Measurements from ENCODE around the gene FGFR2. TPM values are rescaled to one million over a fixed set of nuclear protein-coding genes. Genes with fewer than 3 reads are reported as not detected.

FGFR2 gene
- total and polyA plus RNA-seq, 4 donors, result 11.4 to 69.9 (median 31.9) TPM

DNA sequence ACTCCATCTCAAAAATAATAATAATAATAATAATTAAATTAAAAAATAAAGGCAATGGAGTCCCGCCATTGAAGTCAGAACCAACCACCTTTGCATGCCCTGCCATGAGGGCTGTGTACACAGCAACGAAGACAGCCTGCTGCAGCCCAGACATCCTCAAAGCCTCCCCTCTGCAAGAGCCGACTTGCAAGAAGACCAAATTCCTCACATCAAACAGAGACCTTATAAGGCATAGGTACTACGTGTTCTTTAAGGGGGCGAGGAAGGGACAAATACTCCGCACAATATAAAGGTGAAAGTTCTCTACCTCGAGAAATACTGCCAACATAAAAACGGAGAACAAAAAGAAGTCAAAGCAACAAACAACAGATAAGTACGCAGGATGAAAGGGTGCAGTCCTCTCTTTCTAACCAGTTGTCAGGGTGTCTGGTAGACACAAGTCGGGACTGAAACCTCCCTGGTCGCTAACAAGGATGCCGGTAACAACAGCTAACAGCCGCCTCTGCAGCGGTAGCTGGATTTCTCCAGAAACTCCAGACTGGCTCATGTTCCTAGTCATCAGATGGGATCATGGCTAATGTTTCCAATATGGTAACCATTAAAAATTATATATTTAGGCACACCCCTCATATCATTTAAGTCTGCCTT lies 23.6 kb downstream of the FGFR2 start:
- Histone ChIP-seq H3K27ac (ENCODE audit: low read depth in 1 of 2, low read length in 2 of 2) (no peak overlapping the region), H3K4me1 (ENCODE audit: control insufficient read depth in 4 of 4, insufficient read depth in 4 of 4, low read length in 3 of 4) (peaks cover 0 to 2% (median 0%) of the 10 kb centered on the region in 4 donors)

More for the DNA sequence above, 23.6 kb downstream of the FGFR2 start:
- WGBS, result 90% methylated on average over 14 of the region's 14 CpGs
- Histone ChIP-seq H3K9me3 (ENCODE audit: control insufficient read depth in 4 of 4, low read length in 3 of 4) (no peaks in the 10 kb centered on the region), H3K36me3 (ENCODE audit: control insufficient read depth in 4 of 4, insufficient read depth in 3 of 4, low read depth in 1 of 4, low read length in 3 of 4) (no peaks in the 10 kb centered on the region), H3K27me3 (ENCODE audit: control insufficient read depth in 4 of 4, insufficient read depth in 4 of 4, low read length in 3 of 4) (no peaks in the 10 kb centered on the region), H3K9ac (ENCODE audit: low read depth in 1 of 2, low read length in 2 of 2) (no peak overlapping the region), H3K4me3 (ENCODE audit: low read depth in 1 of 3, low read length in 3 of 3) (no peak overlapping the region)
- TF ChIP-seq, protein P1, sequence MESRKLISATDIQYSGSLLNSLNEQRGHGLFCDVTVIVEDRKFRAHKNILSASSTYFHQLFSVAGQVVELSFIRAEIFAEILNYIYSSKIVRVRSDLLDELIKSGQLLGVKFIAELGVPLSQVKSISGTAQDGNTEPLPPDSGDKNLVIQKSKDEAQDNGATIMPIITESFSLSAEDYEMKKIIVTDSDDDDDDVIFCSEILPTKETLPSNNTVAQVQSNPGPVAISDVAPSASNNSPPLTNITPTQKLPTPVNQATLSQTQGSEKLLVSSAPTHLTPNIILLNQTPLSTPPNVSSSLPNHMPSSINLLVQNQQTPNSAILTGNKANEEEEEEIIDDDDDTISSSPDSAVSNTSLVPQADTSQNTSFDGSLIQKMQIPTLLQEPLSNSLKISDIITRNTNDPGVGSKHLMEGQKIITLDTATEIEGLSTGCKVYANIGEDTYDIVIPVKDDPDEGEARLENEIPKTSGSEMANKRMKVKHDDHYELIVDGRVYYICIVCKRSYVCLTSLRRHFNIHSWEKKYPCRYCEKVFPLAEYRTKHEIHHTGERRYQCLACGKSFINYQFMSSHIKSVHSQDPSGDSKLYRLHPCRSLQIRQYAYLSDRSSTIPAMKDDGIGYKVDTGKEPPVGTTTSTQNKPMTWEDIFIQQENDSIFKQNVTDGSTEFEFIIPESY (IDR thresholded peaks at IDR 0.05), result no peak
- no peak for TF ChIP-seq YY1 (IDR thresholded peaks at IDR 0.05)
- TF ChIP-seq GABPA (IDR thresholded peaks at IDR 0.05 in 1 of 2, conservative IDR thresholded peaks at IDR 0.05 in 1 of 2), result no peak
- TF ChIP-seq TAF1 (conservative IDR thresholded peaks at IDR 0.05), result no peak
- no peak for TF ChIP-seq FOXA2 (IDR thresholded peaks at IDR 0.05)
- no peak for TF ChIP-seq FOXA1 (IDR thresholded peaks at IDR 0.05)
- TF ChIP-seq MAX (IDR thresholded peaks at IDR 0.05), result no peak
- TF ChIP-seq JUND (IDR thresholded peaks at IDR 0.05), result no peak
- TF ChIP-seq, protein P2, sequence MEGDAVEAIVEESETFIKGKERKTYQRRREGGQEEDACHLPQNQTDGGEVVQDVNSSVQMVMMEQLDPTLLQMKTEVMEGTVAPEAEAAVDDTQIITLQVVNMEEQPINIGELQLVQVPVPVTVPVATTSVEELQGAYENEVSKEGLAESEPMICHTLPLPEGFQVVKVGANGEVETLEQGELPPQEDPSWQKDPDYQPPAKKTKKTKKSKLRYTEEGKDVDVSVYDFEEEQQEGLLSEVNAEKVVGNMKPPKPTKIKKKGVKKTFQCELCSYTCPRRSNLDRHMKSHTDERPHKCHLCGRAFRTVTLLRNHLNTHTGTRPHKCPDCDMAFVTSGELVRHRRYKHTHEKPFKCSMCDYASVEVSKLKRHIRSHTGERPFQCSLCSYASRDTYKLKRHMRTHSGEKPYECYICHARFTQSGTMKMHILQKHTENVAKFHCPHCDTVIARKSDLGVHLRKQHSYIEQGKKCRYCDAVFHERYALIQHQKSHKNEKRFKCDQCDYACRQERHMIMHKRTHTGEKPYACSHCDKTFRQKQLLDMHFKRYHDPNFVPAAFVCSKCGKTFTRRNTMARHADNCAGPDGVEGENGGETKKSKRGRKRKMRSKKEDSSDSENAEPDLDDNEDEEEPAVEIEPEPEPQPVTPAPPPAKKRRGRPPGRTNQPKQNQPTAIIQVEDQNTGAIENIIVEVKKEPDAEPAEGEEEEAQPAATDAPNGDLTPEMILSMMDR (IDR thresholded peaks at IDR 0.05; ENCODE audit: low read depth, low read length, missing input control), result no peak
- no peak for TF ChIP-seq HNF4A (conservative IDR thresholded peaks at IDR 0.05)
- no peak for TF ChIP-seq RXRA (IDR thresholded peaks at IDR 0.05)
- TF ChIP-seq, protein P3, sequence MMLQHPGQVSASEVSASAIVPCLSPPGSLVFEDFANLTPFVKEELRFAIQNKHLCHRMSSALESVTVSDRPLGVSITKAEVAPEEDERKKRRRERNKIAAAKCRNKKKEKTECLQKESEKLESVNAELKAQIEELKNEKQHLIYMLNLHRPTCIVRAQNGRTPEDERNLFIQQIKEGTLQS (IDR thresholded peaks at IDR 0.05), result no peak
- no peak for TF ChIP-seq EGR1 (IDR thresholded peaks at IDR 0.05; ENCODE audit: low read depth in 2 of 2)
- TF ChIP-seq, protein P4, sequence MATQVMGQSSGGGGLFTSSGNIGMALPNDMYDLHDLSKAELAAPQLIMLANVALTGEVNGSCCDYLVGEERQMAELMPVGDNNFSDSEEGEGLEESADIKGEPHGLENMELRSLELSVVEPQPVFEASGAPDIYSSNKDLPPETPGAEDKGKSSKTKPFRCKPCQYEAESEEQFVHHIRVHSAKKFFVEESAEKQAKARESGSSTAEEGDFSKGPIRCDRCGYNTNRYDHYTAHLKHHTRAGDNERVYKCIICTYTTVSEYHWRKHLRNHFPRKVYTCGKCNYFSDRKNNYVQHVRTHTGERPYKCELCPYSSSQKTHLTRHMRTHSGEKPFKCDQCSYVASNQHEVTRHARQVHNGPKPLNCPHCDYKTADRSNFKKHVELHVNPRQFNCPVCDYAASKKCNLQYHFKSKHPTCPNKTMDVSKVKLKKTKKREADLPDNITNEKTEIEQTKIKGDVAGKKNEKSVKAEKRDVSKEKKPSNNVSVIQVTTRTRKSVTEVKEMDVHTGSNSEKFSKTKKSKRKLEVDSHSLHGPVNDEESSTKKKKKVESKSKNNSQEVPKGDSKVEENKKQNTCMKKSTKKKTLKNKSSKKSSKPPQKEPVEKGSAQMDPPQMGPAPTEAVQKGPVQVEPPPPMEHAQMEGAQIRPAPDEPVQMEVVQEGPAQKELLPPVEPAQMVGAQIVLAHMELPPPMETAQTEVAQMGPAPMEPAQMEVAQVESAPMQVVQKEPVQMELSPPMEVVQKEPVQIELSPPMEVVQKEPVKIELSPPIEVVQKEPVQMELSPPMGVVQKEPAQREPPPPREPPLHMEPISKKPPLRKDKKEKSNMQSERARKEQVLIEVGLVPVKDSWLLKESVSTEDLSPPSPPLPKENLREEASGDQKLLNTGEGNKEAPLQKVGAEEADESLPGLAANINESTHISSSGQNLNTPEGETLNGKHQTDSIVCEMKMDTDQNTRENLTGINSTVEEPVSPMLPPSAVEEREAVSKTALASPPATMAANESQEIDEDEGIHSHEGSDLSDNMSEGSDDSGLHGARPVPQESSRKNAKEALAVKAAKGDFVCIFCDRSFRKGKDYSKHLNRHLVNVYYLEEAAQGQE (IDR thresholded peaks at IDR 0.05), result no peak
- no peak for TF ChIP-seq SP1 (IDR thresholded peaks at IDR 0.05)
- DNase-seq (ENCODE audit: low spot score), result no peak

Measured in liver (tissue), 9 donors.